Measurements from ENCODE around the gene MASP2.
"Not testable (repeated sequence)": the region's sequence is repeated elsewhere in the genome, so short reads cannot be mapped to it uniquely, and the experiment has no call there.

Gene MASP2

DNA sequence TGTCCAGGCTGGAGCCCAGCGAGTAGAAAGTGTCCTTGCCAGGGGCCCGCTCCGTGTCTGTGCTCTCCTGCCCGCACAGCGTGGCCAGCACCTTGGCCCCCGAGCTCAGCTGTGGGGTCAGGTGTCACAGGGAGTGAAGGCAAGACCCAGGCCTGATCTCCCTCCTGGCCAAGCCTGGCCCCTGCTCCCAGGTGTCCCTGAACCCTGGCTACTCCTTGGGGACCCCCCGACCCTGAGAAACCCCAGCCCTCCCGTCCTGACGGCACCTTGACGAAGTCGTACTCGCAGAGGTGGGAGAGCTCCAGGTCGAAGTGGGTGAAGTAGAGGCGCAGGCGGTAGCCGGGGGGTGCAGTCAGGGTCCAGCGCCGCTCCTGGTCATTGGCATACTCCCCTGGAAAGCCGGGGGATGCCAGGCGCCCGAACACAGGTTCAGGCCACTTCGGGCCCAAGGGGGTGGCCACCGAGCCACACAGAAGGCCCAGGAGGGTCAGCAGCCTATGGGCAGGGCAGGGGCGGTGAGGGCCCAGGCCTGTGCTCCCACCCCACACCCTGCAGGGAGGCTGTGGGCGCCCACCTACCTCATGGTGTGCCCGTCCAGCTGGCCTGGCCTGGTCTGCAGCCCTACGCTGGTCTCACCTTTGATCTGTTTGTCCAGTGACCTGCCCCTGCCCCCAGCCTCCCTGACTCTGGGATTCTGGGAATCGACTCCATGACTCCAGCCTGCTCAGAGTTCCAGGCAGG lies at the start of gene MASP2:
MASP2 (minus strand) TSS at position 615 of the 741 bp plus-strand sequence; CDS start at position 583, 32 bp downstream.
- no peak for DNase-seq (ENCODE audit: low read depth in 2 of 2)

DNA sequence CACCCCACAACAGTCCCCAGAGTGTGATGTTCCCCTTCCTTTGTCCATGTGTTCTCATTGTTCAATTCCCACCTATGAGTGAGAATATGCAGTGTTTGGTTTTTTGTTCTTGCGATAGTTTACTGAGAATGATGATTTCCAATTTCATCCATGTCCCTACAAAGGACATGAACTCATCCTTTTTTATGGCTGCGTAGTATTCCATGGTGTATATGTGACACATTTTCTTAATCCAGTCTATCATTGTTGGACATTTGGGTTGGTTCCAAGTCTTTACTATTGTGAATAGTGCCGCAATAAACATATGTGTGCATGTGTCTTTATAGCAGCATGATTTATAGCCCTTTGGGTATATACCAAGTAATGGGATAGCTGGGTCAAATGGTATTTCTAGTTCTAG lies 36.7 kb upstream of the MASP2 start:
- not testable (repeated sequence) for DNase-seq (ENCODE audit: low read depth in 2 of 2)

DNA sequence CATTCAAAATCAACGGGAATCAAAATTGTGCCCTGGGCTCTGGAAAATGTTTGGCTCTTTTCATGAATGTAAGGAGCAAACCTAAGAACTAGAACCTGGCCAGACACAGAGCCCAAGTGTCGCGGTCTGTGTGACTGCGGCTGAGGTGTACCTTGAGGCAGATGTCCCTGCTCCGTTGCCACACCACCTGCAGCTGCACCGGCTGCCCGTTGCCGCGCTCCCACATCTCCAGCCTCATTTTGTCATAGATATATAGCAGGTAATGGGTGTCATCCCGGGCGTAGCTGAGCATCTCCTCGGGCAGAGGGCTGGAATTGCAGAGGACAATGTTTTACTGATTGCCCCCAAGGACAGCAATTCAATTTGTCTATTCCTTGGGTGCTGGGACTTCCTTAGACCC lies 33.9 kb upstream of the MASP2 start:
- DNase-seq (ENCODE audit: low read depth in 2 of 2) = no peak

DNA sequence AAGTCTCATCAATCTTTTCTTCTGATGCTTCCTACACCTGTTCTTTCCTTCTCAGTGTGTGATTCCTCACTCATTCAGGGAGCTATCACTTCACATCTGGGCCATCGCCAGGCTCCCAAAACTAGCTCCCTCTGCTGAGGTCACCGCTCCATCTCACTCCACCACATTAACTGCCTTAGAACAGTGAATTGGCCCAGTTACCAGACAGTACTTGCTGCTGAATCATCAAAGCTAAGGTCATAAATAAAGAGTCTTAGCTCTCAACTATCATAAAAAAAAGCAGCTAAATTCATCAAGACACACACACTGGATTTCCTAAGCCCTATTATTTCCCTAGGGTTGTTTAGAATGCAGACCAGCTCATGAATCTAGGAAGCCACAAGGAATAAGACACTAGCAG lies 31.6 kb upstream of the MASP2 start:
- DNase-seq (ENCODE audit: low read depth in 2 of 2) = no peak

DNA sequence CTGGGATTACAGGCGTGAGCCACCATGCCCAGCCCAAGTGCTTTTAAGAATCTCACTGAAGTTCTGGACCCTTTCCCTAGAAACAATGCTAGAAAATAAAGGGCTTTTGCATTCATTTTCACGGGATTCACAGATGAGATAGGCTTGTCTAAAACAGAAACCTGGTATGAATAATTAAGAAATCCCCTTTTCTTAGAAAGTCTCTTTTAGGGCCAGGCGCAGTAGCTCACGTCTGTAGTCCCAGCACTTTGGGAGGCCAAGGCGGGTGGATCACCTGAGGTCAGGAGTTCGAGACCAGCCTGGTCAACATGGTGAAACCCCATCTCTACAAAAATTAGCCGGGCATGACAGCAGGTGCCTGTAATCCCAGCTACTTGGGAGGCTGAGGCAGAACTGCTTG lies 26.4 kb upstream of the MASP2 start:
- not testable (repeated sequence) for DNase-seq (ENCODE audit: low read depth in 2 of 2)

DNA sequence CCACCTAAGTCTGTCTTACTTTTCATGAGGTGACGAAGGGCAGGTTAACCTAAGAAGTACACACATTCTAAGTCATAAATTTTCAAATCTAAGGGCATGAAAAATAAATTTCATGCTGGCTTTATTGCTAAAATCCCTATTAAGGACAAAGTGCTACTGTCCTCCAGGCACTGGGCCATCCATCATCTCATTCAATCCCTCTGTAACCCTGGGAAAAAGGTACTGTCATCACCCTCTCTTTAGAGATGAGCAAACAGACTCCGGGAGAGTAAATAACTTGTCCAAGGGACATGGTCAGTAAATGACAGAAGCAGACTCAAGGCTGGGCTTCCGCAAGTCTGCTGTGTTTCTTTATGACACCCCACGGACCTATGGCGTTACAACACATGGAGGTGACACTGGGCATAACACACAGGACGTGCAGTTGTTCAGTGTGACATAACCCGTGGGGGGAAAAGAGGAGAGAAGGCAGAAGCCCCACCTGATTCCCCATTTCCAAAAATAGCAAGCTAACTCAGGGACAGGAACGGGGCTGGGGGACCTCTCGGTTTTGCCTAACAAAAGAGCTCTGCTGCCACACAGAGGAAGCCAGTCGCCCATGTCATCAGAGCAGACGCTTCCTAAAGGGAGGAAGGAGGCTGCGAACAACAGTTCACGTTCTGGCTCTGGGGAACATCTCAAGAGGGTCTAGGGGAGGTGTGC lies 25.3 kb upstream of the MASP2 start:
- DNase-seq (ENCODE audit: low read depth in 2 of 2) = no peak

DNA sequence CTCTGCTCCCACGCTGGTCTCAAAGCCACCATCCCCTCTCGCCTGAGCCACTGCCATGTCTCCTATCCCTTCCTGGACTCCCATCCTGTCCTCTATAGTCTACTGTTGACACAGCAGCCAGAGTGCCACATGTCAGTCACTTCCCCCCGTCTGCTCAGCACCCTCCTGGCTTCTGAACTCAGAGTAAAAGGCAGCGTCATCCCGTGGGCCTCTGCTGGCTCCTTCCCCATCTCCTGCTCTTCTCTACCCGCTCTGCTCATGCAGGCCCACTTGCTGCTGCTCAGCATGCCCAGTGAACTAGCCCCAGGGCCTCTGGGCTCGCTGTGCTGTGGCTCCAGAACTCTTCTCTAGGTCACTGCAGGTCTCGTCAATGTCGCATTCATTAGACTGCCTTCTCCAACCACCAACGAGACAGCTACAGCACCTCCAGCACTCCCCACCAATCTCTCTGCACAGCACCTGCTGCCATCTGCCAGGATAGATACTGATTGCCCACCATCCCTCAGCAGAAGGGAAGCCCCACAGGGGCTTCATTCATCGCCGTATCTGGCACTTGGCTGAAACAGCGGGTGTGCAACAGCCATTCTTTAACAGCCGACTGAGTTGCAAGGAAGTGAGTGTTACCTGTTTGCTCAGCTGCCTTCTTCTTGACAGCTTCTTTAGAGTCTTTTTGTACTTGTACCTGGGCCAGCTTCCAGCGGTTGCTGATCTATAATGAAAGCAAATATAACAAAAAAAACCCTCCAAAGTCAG lies 24.6 kb upstream of the MASP2 start:
- DNase-seq (ENCODE audit: low read depth in 2 of 2) = no peak

DNA sequence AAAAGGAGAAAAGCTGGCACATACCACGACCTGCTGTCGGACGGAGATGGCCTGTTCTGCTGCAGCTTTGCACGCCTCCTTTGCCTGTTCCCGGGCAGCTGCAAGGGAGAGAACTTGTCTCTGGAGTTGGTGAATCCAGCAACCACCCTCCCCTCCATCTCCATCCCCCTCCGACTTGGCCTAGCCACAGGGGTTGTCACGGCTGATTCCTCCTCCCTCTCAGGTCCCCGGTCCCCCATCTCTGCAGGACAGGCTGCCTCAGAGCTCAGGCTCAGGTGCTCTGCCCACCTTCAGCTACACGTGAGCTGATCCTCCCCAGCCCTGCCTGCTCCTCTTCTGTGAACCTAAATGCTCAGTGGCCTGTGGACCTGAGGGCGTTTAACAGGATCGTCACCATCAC lies 23.8 kb upstream of the MASP2 start:
- DNase-seq (ENCODE audit: low read depth in 2 of 2) = no peak

DNA sequence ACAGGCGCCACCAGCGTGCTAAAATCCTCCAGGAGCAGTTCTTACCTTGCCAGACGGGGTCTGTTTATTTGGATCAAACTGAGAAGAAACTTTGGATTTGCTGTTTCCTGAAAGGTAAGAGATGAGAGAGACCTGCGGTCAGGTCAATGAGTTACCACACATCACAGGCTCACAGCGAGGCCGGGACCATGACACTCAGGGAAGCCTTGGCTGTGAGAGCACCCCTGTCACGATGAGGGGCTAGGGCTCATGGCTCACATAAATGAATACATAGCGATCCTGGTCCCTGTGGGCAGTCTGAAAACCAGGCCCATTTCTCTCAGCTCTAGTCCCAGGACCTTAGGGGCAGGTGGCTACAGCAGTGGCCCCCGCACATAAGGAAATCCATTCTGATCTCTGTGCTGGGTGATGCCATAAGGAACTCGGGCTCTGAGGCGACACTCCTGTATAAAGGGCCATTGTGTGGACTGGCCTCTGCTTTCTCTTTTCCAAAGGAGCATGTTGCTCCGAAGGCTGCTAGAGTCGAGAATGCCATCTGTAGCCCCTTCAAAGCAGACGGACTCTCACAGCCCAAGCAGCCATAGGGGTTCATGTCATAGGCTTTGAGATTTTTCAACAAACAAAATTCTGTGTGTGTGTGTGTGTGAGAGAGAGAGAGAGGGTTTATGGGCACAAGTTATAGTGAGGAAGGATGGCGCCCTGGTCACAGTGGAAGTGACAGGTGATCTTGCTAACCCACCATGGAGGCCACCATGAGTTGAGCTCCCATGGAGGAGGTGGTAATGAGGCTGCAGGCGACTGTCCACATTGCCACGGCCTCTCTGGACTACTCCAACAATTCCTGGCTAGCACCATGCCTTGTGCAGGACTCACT lies 21.8 kb upstream of the MASP2 start:
- no peak for DNase-seq (ENCODE audit: low read depth in 2 of 2)

DNA sequence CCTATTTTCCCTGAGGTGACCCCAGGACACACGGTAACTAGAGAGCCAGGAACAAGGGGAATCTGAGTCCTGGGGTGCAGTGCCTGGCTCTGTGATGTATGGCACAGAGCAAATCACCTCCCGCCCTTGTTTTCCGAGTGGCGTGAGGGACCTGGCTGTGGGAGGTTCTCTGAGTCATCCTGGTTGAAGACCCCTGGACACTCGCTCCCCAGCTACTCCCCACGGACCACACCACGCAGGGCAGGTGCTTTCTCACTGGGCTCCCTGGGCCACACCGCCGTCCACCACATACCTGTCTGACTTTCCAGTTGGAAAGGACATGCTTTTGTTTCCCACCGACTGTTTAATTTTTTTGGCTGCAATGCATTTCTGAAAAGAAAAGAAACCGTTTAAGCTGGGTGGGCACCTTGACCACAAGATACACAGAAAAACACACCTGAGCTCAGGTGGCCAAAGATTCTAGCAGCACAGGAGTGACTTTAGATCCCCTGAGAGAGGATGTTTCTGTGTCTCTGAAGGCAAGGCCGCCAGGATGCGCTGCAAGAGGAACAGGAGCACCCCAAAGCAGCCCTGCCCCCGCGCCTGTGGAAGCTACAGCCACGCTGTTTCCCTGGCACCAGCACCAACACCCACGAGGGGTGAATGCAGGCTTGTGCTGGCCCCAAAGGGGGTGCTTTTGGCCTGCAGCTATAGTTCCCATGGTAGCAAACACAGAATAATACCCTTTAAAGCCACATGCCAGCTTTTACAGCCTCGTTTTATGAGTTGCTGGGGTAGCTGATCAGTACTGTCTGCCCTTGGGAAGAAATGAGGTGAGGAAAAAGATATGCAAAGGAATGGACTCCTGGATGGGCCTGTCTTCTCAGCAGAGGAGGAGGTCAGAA lies 20.9 kb upstream of the MASP2 start:
- no peak for DNase-seq (ENCODE audit: low read depth in 2 of 2)

DNA sequence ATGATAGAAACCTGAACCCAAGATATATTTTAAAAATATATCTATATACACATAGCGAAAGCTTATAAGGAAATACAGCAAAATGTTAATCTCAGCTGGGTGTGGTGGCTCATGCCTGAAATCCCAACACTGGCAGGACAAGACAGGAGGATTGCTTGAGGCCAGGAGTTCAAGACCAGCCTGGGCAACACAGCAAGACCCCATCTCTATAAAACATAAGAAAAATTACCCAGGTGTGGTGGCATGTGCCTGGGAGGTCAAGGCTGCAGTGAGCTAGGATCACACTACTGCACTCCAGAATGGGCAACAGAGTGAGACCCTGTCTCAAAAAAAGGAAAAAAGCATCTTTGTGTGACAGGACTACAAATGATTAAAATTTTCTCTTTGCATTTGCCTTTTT lies 18.8 kb upstream of the MASP2 start:
- DNase-seq (ENCODE audit: low read depth in 2 of 2) = no peak

DNA sequence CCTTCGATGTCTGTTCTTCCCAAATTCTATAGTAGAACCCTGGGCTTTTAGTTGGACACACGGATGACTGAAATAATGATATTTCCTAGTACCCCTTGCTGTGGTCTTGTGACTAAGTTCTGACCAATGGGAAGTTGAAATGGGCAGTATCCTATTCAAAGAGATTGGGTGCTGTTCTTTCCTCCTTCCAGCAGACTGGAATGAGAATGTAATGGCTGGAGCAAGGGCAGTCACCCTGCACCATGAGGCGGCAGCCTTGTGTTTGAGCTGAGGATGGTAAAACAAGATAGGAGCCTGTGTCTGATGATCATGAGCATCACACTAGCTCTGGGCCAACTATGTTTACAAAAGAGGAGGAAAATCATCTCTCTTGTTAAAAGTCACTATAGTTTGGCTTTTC lies 17.9 kb upstream of the MASP2 start:
- no peak for DNase-seq (ENCODE audit: low read depth in 2 of 2)

DNA sequence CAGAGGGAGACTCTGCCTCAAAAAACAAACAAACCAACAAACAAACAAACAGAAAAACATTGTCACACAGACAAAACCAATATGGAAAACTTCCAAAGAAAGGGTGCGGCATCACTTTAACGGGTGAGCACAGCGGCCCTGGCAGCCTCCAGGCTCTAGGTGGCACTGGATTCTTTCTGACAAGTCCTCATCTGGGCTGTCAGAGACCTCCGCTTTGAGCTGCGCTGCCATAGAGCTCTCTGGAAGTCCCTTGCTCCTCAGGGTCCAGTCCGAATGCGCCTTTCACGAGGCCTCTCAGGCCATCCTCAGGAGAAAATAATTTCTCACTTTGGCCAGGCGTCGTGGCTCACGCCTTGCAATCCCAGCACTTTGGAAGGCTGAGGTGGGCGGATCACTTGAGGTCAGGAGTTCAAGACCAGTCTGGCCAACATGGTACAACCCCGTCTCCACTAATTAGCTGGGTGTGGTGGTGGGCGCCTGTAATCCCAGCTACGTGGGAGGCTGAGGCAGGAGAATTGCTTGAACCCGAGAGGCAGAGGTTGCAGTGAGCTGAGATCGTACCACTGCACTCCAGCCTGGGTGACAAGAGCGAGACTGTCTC lies 17.0 kb upstream of the MASP2 start:
- DNase-seq (ENCODE audit: low read depth in 2 of 2) = not testable (repeated sequence)

DNA sequence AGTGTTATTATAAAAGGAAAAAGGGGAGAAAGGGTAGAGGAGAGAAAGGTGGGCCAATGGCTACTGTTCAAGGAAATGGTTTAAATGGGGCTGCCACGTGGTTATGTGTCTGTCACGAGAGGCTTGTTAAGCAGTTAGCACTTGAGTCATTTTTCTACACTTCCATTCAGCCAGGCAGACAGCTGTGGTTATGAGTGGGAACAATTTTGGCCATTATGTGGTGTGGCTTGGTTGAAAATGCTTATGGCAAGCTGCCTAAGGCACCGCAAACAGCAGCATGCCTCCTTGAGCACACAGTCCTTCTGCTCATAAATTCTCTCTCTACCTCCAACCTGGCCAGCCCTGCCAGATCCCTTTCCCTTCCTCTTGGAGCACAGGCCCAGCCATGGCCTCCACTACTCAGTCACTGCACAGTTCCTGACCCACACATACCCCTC lies 15.9 kb upstream of the MASP2 start:
- DNase-seq (ENCODE audit: low read depth in 2 of 2) = no peak

DNA sequence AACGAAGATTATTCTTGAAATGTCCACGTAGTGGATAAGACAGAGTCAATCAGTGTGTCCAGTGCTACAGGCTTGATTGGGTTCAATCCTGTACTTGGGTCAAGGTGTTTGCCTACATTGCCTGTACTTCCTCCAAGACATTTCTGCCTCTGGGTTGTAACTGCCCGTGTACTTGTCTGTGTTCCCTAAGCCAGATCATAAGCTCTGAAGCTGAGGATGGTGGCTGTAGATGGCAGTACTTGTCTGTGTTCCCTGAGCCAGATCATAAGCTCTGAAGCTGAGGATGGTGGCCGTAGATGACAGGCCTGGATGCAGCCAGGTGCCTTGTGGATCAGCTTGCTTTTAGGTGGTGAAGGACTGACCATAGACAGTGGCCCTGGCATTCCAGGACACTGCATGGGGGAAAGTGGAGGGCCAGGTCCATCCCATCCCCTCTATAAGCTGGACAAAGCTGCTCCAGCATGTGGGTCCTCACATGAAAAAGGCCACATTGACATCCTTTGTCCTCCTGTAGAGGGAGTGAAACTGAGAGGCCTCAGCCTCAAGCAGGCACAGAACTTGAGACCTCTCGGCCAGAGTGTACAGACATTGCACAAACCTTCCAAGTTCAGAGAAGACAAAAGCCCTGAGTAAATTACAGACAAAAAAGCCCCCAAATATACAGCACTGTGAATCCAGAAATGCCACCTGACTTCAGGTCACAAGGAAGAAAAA lies 14.8 kb upstream of the MASP2 start:
- no peak for DNase-seq (ENCODE audit: low read depth in 2 of 2)

DNA sequence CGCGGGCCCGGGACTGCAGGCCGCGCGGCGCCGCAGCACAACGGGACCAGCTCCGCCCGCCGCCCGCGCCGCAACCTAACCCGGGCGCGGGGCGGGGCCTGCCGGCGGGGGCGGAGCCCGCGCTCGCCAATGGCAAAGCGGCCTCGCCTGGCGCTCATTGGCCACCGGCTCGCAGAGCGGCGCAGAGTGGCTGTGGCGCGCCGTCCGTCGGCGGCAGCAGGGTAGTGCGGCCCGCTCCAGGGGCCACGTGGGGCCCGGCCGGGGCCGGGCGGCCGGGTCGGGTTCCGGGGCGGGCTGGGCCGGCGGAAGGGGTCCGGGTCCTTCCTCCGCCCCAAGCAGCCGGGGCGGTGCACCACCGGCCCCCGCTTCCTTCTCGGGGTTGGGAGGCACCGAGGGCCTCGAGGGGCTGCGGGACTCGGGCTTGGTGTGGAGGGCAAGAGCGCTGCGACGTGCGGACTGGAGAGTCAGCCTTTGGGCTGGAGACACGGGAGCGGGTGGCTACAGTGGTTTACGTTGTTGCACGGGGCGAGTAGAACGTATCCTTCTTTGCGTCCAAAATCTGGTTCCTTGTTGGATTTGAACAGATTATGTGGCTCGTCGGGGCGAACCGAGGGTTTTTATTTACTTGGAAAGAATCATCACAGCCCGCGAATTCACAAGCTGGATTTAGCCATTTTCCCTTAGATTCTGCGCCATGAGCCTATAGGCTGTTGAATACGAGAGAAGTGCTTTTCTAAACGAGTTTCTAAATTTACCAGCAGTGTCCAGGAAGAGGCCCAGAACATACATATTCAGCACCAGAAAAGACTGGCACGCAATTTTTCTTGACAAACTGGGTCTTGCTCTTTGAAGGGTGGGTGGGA lies 13.2 kb upstream of the MASP2 start, which contains the start of gene SRM:
SRM (minus strand) TSS at position 51 of the 863 bp plus-strand sequence. CDS start 75 bp downstream, outside the sequence.
- DNase-seq (ENCODE audit: low read depth in 2 of 2) = peak; percentile 85 to 92

DNA sequence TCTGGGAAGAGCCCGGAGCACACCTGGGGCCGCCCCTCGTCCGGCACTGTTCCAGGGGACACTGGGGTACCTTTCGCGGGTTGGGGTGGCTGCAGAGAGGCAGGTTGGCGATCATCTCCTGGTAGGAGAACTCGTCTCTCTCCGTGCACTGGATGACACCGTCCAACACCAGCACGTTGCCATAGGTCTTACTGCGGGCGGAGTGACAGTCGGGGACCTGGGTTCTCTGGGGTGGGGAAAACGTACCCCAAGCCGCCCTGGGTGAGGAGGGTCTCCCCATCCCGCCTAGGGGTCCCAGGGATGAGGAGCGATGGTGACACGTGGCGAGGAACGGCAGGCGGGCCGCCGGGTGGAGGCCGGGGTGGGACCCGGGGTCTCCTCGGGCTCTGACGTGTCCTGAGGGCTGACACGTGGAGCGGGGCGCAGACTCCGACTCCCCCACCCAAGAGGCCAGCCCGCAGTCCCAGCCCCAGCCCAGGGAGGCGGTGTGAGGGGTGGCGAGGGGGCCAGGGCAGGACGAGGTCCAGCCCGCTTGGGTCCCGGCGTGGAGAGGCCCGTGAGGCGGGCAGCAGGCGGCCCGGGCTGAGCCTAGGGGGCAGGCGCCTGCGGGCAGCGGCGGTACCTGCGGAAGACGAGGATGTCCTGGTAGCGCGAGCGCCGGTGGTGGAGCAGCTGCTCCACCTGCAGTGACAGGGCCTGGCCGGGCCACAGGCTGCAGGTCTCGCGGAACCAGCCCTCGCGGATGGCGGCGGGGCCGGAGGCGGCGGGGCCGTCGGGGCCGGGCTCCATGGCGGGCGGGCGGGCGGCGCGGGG lies 12.3 kb upstream of the MASP2 start:
- DNase-seq (ENCODE audit: low read depth in 2 of 2) = no peak
